Stimulated activated CD8-positive, alpha-beta memory T cell treated with anti-CD3 and anti-CD28 coated beads, Interleukin-15, amount 100 ng/mL, for 4 hours (primary cell): Measurements from ENCODE around the gene APLF.
"Not testable (repeated sequence)": the region's sequence is repeated elsewhere in the genome, so short reads cannot be mapped to it uniquely, and the experiment has no call there.

Experiments
- DNase-seq, 2 donors: peaks; one replicate each; pipeline ENCODE4 v3.0.0-alpha.2; 2020; ENCODE audit warnings: low read depth in 2 of 2

Gene APLF

DNA sequence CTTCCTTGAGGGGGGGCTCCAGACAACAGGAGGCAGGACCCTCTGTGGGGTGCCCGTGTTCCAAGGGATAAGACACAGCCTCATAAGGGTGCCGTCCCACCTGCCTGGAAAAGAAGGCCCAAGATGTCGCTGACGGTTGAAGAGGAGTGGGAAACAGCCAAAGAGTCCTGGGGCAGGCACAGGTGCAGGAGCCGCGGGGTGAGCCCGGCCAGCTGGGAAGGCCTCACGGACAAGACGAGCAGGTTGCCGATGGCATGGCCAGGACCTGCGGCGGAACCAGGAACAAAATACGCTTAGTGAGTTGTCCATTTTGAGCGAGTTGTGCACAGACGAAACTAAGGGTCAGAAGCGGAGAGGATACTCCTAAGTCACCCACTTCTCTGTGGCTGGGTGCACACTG, 61.8 kb downstream of the APLF start:
- not testable (repeated sequence) for DNase-seq

DNA sequence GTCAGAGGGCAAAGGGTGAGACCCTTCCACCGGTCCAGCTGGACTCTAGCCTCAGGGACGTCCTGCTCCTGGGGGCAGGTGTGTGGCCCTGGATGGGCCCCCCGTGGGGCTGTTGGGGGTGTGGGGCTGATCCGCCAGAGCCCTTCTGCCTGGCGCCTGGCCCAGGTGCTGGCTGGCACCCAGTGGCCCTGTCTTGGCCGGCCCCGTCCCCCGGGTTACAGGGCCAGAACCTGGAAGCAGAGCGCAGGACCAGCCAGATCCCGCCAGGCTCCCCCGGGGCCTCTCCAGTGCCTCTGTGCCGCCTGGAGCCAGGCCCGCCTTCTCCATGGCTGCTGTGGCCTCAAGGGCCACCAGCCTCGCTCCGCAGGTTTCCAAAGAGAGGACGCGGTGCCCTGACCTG, 62.3 kb downstream of the APLF start:
- DNase-seq = not testable (repeated sequence)

DNA sequence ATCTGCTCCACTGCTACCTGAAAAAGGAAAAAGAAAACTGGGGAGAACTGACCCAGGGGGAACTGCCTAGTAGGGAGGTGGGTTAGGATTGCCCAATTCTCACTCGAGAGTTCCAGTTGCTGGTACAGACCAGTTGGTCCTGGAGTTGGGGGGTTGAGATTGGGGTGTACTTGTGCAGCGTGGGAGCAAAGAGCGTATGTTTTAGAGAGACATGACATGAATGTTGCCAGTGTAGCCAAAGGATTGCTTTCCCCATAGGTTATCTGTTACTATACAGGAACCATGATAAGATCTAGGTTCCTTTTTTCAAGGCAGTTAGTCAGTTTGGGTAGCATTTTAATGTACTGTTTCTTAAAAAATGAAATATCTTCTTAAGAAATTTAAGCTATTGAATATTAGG, 68.6 kb downstream of the APLF start:
- DNase-seq = no peak

DNA sequence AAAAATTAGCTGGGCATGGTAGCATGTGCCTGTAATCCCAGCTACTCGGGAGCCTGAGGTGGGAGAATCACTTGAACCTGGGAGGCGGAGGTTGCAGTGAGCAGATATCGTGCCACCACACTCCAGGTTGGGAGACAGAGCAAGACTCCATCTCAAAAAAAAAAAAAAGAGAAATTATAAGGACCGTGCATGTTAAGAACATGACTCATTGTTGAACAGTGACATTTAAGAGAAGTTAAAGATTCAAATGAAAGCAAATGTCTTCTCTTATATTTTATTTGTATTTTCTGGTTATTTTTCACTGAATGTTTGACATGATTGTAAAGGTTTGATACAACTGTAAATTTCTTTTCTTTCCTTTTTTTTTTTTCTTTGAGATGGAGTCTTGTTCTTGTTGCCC, 69.6 kb downstream of the APLF start:
- DNase-seq = no peak

DNA sequence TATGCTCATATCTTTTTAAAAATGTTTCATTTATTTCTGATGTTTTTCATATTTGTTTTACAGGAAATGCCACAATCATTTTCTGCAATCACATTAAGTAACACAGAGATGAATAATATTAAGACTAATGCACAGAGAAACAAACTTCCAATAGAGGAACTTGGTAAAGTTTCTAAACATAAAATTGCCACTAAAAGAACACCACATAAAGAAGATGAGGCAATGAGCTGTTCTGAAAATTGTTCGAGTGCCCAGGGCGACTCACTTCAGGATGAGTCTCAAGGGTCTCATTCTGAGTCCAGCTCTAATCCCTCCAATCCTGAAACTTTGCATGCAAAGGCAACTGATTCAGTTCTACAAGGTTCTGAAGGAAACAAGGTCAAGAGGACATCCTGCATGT, 70.4 kb downstream of the APLF start:
- DNase-seq = no peak

DNA sequence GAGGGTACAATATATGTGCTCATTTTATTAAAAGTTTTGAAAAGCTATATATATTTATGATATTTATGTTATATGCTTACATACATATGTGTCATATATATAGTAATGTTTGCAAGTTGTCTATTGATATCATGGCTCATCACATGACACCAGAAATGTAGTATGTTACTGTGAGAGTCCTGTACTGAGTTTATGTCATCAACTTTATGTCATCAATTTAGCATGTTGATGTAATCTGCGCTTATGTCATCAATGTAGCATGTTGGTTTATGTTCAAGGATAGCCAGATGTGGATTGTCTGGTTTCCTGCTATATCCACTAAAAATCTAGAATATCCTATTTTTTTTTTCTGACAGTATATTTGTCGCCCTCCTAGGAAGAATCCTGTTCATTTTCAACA, 77.4 kb downstream of the APLF start:
- DNase-seq = no peak

DNA sequence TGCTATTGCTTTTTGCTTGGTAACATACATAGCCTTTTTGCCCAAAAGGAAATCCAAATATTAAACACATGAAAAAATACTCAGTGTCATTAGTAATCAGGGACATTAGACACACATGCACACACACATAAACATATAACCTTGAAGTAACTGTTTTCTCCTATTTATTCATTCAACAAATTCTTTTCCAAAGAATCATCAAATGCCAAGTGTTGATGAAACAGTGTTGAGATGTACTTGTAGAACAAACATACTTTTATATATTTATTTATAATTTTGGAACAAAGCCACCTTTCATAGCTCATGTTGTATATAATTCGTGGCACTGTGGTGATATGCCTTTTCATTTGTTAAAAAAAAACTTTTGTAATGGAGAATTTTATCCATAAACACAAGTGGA, 81.0 kb downstream of the APLF start:
- no peak for DNase-seq

DNA sequence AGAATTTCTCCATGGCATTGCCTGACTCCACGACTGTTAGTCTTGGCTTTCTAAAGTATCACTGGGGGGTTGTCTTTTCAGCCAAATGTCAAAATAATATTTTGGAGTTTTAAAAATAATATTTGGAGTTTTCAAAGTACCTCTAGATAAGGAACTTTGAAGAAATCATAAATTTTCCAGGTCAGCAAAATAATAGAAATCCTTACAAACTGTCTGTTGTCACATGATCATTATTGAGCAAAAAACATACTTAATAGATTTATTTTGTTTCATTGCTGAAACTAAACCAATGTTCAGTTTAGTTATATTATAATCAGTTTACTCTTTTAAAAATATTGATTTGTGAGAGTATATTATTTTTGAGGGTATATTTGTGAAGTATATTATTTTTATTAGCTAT, 85.7 kb downstream of the APLF start:
- no peak for DNase-seq

DNA sequence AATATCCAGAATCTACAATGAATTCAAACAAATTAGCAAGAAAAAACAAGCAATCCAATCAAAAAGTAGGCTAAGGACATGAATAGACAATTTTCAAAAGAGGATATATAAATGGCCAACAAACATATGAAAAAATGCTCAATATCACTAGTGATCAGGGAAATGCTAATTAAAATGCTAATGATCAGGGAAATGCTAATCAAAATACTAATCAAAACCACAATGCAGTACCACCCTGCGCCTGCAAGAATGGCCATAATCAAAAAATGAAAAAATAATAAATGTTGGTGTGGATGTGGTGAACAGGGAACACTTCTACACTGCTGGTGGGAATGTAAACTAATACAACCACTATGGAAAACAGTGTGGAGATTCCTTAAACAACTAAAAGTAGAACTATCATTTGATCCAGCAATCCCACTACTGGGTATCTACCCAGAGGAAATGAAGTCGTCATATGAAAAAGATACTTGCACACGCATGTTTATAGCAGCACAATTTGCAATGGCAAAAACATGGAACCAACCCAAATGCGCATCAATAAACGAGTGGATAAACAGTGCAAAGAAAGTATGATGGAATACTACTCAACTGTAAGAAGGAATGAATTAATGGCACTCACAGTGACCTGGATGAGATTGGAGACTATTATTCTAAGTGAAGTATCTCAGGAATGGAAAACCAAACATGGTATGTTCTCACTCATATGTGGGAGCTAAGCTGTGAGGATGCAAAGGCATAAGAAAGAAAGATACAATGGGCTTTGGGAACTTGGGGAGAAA, 88.2 kb downstream of the APLF start:
- not testable (repeated sequence) for DNase-seq

DNA sequence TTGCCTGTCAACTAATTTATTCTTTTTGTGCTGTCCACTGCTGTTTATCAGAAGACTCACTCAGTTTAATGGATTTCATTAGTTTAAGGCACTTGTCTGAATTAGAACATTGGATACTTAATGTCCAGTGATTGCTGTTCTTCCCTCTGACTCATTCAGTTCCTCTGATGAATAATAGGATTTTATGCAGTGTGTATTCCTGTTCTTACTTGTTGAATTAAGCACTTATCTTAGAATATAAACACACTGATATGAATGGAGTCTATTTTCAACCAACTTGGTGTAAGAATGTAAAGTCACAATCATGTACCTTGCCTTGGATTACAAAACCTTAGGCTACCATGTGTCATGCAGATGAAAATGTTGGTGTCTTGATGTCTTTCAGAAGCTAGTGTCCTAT, 89.0 kb downstream of the APLF start:
- no peak for DNase-seq

DNA sequence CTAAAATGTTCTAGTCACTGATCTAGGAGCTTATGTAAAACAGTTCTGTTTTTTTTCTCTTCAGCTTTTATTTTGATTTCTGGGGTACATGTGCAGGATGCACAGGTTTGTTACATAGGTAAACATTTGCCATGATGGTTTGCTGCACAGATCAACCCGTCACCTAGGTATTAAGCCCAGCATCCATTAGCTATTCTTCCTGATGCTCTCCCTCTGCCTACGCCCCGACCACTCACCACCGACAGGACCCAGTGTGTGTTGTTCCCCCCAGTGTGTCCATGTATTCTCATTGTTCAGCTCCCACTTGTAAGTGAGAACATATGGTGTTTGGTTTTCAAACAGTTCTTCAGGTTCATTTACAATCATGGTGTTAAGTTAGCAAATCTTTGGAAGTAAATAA, 91.2 kb downstream of the APLF start:
- DNase-seq = no peak

DNA sequence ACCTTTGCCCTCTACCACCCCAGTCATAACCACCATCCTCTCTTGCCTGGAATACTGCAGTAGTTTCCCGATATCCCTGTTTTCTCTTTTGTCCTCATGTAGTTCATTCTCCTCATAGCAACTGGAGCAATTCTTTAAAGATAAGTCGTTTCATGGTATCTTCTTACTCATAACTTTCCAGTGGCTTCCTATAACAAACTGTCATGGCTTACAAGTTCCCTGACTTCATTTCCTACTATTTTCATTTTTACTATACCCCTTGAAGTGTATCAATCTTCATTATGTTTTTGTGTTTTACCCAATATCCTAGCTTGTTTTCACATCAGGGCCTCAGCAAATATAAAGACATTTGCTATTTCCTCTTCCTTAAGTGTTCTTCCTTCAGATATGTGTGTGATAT, 92.3 kb downstream of the APLF start:
- no peak for DNase-seq

DNA sequence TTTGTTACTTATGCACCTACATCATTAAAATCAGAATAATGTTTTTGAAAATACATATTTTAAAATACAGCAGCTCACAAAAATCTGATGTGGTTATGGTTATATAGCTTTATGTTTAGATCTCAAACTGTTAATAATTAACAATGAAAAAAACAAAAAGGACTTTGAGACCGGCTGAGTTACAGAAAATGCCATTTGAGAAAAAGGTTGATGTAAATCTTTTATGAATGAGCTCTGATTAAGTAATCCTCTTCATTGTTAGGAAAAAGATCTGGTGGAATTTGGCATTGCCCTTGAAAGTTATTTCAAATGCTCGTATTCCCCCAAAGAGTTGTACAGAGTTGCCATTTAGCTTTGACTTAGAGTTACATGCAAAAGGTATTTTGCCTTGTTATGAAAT, 93.2 kb downstream of the APLF start:
- no peak for DNase-seq

DNA sequence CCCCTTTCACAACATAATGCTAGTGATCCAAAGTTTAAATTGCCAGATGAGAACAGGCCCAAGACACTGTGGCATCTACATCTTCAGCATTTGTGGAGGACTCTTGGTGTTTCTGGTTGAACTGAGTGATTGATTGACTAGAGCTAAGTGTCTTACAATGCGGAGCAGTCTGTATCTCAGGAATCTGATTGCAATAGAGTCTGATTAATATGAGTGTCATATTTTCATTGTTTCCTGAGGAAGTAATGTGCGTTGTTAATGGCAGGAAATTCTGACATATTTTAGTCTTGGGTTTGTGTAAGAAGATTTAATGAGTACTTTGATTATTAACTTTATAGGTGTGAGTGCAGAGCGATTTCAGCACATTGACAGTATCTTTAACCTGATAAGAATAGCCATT, 94.0 kb downstream of the APLF start:
- no peak for DNase-seq

DNA sequence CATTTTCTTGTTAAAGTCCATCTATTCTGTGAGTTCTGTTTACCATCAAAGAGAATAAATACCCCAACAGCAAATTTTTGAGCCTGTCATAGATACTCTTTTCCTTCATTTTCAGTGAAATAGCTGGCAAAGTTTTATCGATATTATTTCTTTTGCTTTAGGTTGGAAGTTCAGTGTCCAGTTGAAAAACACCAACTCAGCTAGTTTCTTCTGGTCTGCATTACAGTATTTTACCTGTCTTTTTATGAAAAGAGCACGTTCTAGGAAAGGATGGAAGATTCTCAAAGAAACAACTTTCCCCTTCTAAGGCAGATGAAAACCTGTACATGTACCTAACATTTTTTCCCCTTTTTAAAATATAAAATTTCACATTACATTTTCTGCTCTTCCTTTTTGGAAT, 95.5 kb downstream of the APLF start:
- no peak for DNase-seq

DNA sequence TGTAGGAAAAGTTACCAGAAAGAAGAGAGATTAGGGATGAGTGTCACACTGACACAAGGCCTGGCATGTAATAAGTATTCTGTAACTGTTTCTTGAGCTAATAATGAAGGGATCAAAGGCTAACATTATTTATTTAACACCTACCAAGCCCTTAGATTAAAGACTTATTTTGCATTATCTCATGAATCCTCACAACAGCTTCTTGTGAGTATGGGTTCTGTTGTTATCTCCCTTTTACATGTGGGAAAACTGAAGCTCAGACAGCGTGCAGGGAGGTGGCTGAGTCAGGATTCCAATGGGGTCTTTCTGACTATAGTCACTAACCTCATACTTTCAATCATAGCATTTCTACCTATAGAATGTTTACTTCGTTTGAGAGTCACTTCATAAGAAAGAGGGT, 97.0 kb downstream of the APLF start:
- DNase-seq = no peak

DNA sequence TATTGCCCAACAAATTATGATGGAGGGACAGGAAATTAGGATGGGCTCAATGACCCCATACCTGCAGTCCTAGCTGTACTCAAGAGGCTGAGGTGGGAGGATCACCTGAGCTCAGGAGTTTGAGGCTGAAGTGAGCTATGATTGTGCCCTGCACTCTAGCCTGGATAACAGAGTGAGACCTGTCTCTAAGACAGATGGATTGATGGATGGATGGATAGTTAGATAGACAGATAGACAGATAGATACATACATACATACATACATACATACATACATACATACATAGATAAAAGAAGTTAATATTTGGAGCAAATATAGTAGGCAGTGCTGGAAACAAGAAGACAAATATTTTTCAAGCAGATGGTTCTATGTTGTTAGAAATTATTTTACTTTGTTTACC, 97.9 kb downstream of the APLF start:
- no peak for DNase-seq

DNA sequence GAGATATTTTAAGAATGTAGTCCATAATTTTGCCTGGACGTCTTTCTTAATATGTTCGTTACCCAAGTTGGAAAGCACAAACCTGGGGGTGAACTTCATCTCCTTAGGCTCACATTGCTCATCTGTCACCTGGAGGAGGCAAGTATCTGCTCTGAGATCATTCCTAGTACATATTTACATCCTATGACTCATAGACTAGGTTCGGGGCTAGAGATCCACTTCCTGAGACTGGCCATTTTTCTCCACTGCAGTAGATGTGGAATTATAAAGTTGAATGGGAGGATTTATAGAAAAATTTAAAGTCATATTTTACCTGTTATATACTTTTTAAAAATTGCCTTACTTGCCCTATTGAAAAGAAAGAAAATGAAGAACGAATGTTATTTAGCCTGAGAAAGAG, 98.5 kb downstream of the APLF start:
- DNase-seq = no peak

DNA sequence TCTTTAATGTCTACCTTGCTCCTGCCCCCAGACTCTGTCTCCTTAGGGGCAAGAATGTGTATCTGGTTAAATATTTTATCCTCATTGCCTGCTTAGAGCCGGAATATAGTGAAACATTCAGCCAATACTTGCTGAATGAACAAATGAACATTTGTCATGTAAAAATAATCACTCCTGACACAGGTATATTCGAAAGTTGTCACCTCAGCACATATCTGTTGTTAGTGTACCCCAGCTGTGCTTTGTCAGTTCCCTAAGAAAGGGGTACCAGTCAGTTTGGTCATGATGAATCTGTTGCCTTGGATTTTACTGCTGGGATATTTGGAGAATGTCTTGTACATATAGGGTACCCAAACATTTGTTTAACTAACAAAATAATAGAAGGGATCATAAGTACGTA, 99.0 kb downstream of the APLF start:
- DNase-seq = no peak

DNA sequence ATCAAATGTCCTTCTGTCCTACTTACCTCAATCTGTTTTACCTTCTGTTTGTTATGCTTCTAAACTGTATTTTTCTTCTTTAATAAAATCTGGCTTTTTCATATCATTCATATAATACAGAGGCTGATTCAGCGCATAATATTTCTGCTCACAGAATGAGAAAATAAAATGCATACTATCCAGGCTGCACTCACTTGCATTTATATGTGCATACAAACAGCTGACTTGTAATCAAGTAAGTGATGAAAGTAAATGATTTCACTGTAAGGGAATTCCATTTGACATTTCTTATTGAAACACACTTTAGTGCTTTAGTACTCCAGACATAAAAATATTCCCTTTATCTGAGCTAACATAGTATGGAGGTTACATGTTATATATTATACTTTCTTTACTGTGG, 100.7 kb downstream of the APLF start:
- no peak for DNase-seq

DNA sequence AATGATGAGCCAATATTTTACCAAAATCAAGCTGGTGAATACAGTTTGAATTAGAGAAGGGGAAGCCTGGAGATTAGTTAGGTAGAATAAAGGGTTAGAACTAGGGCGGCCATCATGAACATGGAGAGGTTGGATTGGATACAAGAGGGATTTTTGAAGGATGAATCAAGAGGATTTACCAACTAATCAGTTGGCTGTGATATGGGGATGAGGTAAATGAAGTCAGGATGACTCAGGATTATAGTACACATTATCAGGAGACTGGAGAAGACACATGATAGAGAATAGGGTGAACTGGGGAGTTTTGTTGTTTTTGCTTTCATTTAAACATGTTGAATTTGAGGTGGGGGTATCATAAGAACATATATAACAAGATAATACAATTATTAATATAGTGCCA, 102.2 kb downstream of the APLF start:
- DNase-seq = no peak

DNA sequence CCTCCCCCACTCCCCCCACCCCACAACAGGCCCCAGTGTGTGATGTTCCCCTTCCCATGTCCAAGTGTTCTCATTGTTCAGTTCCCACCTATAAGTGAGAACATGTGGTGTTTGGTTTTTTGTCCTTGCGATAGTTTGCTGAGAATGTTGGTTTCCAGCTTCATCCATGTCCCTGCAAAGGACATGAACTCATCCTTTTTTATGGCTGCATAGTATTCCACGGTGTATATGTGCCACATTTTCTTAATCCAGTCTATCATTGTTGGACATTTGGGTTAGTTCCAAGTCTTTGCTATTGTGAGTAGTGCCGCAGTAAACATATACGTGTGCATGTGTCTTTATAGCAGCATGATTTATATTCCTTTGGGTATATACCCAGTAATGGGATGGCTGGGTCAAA, 103.0 kb downstream of the APLF start:
- not testable (repeated sequence) for DNase-seq

DNA sequence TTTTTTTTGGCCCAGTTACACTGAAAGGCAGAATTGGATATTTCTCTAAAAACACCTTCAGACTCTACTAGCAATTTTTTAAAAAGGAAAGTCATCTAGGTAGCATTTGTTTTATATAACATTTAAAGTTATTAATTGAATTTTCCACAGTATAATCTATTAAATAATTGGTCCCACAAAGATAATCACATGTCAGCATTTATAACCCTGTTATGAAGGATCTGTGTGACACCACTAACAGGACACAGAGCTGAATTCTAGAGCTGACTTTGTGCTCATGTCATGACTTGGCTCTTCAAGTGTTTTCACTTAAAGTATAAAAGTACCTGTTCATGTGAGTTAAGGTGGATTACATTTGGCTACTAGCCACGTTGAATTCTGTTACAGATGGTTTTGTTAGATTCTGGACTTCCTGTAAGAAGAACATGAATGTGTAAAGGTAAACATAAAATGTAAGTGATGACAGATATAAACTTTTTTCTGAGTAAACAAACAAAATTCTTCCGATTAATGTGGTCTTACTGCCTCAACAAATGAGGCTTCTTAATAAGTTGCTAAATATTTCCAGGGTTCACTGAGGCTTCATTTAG, 106.9 kb downstream of the APLF start:
- DNase-seq = no peak

DNA sequence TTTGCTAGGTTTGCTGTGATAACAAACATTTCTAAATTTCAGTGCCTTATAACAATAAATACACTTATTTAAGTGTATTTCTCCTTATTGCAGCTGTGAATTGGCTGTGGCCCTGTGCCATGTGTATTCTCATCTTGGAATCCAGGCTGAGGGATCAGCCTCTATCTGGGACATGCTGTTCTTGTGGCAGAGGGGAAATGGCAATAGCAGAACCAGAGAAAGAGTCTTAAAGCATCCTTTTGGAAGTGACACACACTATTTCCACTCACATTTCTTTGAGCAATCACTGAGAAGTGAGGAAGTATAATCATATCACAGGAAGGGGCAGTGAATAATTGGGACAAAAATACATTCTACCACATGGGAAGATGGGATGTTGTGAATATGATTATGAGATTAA, 109.8 kb downstream of the APLF start:
- no peak for DNase-seq
